SKM-1 (cell line): Measurements from ENCODE around the gene COA1.
A peak's percentile ranks its signal among the peaks of the same experiment; 100 is the strongest.
"Not testable (repeated sequence)": the region's sequence is repeated elsewhere in the genome, so short reads cannot be mapped to it uniquely, and the experiment has no call there.

Experiments
- DNase-seq: peaks from one replicate; lab custom pipeline; 2025; ENCODE audit not compliant: unreplicated experiment; lab: John Stamatoyannopoulos, UW

COA1 gene

GRCh38 chr7:43729214-43729923, at the start of gene COA1:
TSS of gene COA1 (minus strand) at chr7:43729523. CDS start at chr7:43648614, 80,909 bp downstream.
- peak; percentile 69 for DNase-seq

- not testable (repeated sequence) for DNase-seq
Observed at GRCh38 chr7:43778293-43779044, 49.1 kb upstream of the COA1 start.

DNA sequence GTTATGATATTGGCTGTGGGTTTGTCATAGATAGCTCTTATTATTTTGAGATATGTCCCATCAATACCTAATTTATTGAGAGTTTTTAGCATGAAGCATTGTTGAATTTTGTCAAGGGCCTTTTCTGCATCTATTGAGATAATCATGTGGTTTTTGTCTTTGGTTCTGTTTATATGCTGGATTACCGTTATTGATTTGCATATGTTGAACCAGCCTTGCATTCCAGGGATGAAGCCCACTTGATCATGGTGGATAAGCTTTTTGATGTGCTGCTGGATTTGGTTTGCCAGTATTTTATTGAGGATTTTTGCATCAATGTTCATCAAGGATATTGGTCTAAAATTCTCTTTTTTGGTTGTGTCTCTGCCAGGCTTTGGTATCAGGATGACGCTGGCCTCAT, 45.9 kb upstream of the COA1 start:
- DNase-seq, result not testable (repeated sequence)

DNA sequence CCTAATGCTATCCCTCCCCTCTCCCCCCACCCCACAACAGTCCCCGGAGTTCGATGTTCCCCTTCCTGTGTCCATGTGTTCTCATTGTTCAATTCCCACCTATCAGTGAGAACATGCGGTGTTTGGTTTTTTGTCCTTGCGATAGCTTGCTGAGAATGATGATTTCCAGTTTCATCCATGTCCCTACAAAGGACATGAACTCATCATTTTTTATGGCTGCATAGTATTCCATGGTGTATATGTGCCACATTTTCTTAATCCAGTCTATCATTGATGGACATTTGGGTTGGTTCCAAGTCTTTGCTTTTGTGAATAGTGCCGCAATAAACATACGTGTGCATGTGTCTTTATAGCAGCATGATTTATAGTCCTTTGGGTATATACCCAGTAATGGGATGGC, 43.9 kb upstream of the COA1 start:
- DNase-seq, result not testable (repeated sequence)

GRCh38 chr7:43771573-43771972, 42.2 kb upstream of the COA1 start:
- no peak for DNase-seq

DNA sequence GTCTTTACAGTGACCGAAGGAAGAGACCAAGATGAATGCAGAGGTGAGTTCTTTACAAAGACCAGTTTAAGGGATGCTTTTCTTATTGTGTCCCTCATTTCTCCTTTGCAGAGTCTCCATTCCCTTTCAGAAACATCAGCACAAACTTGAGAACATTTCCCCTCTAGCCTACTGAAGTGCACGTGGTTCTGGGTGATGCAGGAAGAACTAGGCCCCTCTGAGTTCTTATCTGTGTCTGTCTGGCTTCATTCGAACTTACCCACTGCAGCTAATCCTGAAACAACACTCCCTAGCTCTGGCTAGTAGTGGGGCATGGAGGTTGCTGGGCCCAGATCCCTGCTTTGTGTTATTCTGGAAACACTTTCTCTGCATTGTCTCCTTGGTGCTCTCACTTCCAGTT, 41.8 kb upstream of the COA1 start:
- DNase-seq, result no peak

DNA sequence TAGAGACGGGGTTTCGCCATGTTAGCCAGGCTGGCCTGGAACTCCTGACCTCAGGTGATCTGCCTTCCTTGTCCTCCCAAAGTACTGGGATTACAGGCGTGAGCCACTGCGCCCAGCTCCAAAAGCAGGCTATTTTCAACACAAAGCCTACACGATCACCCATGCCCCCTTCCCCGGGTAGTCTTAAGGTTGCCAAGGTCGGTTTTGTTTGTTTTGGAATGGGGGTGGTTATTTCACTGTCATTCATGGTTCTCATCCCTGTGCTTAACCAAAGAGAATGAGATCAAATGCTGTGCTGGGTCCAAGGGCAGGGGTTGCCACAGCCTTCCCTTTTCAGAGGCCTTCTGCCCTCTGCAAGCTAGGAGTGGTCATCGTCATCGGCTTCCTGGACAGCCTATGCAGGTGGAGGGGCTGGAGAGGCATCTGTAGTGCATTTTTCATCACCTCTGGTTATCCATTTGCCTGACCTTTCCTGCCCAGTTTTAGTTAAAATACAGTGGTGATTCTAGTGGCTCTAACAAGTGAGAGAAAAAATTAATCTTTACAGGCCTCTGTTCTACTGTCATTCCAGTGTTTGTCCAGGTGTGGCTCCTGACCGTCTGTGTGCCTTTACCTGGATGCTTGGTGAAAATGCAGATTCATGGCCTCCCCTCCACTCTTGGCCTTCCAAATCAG, 40.6 kb upstream of the COA1 start:
- DNase-seq, result no peak

DNA sequence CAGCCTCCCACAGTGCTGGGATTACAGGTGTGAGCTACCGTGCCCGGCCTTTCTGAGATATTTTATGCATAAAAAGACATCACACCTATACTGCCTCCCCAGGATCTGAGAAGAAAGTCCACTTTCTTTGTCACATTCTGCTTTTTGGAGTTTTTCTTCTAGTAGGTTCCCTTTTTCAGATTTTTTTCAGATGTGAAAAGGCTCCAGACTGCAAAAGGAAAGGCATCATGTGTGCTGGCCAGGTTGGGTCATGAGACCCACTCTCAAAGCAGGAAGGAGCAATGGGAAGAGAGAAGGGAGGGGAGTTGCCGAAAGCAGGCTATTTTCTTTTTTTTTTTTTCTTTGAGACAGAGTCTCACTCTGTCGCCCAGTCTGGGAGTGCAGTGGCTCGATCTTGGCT, 40.0 kb upstream of the COA1 start:
- no peak for DNase-seq

DNA sequence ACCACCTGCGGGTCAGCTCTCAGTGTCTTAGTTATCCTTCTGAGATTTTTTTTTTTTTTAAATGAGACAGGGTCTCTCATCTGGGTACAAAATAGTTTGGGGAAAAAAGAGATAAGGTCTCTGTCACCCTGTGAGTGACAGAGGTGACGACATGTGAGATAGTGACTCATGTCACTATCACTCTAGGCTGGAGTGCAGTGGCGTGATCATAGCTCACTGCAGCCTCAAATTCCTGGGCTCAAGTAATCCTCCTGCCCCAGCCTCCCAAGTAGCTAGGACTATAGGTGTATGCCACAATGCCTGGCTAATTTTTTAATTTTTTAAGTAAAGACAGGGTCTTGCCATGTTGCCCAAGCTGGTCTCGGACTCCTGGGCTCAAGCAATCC, 39.6 kb upstream of the COA1 start:
- no peak for DNase-seq

- DNase-seq, result no peak
Observed at GRCh38 chr7:43768201-43768886, 39.0 kb upstream of the COA1 start.

DNA sequence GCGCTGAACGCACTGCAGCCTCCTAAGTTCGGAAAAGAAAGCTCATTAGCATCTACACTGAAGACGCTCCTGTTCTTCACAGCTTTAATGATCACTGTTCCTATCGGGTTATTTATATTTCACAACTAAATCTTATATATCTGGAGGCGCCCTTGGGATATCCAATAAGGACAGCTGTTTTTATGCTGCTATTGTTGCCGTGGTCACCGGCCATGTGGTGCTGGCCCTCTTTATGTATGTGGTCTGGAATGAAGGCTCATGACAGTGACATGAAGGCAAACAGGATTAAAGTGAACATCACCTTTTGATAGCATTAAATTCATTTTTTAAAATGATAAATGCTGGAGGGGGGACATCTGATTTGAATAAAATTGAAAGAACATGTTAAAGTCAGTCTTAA, 38.0 kb upstream of the COA1 start:
- DNase-seq, result no peak

DNA sequence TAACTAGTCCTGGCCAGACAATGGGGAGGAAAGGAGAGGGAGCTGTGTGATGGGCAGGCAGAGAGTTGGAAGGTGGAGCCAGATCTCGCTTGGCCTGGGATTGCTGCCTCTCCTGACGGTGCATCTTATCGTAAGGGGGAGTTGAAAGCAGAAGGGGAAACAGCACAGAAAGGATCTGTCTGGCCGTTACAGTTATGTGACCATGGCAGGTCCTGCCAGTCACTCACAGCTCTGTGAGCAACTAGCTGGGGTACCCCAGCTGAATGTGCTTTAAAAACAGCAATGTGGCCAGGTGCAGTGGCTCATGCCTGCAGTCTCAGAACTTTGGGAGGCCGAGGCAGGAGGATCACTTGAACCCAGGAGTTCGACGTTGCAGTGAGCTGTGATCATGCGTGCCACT, 37.2 kb upstream of the COA1 start:
- DNase-seq, result no peak

DNA sequence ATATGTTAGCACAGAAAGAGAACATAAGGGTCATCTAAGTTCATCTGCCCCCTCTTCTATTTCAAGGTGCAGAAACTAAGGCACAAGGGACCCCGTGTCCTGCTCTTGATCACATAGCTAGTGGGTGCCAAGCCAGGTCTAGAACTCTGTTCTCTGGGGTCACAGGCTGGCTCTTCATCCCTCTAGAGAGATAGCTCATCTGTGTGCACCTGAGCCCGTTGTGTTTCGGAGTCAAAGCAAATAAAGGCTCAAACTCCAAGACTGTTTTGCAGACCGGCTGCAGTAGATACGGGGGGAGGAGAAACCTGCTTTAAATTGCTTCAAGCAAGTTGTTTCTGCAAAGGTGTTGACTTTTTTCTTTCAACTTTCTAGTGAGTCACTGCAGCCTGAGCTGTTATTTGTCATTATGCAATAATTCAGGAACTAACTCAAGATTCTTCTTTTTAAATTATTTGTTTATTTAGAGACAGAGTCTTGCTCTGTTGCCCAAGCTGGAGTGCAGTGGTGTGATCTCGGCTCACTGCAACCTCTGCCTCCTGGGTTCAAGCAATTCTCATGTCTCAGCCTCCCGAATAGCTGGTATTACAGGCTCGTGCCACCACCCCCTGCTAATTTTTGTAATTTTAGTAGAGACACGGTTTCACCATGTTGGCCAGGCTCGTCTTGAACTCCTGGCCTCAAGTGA, 35.6 kb upstream of the COA1 start:
- no peak for DNase-seq

DNA sequence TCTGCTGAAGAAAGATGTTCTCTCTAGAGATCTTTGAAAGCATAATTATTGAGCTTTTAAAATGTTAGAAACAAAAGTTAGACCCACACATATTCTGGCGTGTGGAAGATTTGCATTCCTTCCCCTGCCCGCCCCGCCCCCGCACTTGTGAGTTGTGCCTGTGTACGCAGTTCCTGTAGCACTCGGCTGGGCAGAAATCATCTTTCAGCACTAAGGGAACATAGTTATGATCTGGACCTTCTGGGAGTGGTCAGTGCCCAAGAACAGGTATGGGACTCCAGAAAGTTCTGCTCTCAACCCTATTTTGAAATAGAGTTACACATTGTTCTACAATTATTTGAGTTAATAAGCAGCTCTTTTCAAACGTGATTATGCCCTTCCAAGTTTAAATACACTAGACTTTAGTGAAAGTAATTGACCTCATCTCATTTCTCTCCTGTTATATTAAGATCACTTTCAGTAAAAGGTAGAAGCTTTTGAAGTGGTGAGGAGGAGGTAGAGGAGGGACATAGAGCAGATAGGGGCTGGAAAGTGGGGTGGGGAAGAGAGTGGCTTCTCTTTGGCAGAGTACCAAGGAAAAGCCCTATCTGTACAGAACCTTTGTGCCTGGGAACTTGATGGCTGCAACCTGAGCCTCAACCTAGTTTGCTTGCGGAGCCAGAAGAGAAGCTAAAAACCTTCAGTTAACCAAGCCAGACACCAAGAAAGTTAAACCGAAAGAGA, 34.9 kb upstream of the COA1 start:
- DNase-seq, result no peak

GRCh38 chr7:43763183-43763582, 33.9 kb upstream of the COA1 start:
- DNase-seq, result no peak

- no peak for DNase-seq
Observed at GRCh38 chr7:43761938-43762692, 32.8 kb upstream of the COA1 start.

- DNase-seq, result no peak
Observed at GRCh38 chr7:43761382-43761781, 32.1 kb upstream of the COA1 start.

DNA sequence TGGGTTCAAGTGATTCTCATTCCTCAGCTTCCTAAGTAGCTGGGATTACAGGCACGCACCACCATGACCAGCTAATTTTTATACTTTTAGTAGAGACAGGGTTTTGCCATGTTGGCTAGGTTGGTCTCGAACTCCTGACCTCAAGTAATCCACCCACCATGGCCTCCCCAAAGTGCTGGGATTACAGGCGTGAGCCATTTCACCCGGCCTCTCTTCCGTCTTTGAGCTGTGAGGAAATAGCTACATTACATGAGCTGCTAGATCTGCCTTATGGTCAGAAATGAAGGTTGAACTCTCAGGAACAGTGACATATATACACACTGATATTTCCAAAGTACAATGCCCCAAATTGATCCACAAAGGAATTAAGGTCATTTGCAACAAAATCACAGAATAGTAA, 31.5 kb upstream of the COA1 start:
- no peak for DNase-seq

DNA sequence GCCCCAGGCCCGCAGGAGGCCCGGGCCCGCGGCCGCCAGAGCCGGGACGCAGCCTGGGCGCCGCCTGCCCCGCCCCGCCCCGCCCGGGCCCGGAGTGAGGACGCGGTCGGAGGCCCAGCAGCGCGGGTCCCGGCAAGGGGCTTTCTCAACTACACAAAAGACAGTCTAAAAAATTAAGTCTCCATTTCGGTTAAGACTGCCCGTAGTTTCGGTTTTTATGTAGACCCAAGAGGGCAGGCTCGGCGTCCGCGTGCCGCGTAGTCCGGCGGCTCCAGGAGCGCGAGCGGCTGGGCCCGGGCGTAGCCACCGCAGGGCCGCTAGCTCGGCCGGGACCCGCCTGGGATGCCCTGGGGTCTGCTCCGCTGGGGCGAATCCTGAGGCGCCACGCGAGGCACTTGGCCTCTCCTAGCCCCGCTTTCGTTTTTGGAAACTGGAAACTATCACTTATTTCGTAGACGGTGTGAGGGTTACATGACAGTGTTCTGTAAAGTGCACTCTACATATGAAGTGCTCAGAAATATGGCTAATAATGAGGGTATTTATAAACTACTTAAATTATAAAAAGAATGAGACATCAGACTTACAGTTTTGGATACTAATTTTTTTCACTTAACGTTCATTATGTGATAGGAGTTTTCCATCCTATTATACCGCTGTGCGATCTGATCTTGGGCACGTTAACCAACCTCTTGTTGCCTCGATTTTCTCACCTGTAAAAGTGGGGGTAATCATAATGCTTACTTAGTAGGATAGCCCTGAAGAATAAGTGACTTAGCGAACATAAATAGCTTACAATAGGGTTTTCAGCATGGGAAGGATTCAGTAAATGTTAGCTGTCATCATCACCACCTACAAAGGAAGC, 29.7 kb upstream of the COA1 start:
- DNase-seq, result no peak
